GM18508 (cell line): ENCODE data around the gene GPR37.

Source experiments
- ATAC-seq: cut with Tn5 transposase; IDR thresholded peaks from one replicate; pipeline ENCODE4 v1.9.1; 2021; ENCODE audit warnings: moderate number of reproducible peaks; ENCODE audit not compliant: insufficient read depth, unreplicated experiment

The GPR37 gene, protein sequence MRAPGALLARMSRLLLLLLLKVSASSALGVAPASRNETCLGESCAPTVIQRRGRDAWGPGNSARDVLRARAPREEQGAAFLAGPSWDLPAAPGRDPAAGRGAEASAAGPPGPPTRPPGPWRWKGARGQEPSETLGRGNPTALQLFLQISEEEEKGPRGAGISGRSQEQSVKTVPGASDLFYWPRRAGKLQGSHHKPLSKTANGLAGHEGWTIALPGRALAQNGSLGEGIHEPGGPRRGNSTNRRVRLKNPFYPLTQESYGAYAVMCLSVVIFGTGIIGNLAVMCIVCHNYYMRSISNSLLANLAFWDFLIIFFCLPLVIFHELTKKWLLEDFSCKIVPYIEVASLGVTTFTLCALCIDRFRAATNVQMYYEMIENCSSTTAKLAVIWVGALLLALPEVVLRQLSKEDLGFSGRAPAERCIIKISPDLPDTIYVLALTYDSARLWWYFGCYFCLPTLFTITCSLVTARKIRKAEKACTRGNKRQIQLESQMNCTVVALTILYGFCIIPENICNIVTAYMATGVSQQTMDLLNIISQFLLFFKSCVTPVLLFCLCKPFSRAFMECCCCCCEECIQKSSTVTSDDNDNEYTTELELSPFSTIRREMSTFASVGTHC

DNA sequence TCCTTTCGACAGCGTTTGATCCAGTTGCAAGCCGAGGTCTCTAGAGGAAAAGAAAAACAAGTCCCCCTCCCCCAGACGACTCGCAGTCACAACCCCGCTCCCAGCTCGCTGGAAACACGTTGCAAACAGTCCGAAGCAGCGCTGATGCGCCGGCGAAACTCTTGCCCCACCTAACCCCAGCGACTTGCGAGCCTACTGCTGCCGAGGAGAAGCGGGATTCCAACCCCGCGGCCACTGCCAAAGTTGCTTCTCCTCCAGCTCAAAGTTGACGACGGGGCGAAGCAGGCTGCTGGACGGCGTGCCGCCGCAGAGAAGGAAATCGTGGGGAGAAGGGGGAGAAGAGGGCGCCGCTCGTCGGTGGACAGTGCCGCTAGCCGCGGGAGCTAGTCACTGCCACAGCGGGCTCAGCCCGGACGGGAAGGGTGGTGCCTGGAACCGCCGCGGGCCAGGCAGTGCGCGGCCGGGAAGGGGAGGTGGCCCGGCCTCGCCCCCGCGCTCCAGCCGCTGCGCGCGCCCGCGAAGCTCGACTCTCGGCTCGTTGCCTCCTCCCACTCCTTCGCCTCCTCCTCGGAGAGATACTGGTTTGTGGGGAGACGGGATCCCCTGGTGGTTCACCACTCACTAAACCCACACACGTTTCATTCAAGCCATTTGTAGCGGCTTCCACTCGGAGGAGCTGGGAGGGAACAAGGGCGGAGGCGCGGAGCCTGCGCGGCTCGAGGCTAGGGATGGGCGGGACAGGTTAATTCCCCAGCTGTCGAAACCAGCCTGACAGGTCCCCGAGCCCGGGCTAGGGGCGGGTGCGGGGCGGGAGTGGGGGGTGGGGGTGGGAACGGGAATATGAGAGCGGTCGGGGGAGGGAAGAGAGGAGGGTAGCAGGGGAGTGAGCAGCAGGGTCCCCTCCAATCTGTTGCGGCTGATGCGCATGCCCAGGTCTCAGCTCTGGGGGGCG is at the start of gene GPR37:
Gene GPR37 (minus strand): TSS at position 392 of the 952 bp plus-strand sequence. CDS start 816 bp downstream, outside the sequence.
- ATAC-seq = peak; percentile 43

DNA sequence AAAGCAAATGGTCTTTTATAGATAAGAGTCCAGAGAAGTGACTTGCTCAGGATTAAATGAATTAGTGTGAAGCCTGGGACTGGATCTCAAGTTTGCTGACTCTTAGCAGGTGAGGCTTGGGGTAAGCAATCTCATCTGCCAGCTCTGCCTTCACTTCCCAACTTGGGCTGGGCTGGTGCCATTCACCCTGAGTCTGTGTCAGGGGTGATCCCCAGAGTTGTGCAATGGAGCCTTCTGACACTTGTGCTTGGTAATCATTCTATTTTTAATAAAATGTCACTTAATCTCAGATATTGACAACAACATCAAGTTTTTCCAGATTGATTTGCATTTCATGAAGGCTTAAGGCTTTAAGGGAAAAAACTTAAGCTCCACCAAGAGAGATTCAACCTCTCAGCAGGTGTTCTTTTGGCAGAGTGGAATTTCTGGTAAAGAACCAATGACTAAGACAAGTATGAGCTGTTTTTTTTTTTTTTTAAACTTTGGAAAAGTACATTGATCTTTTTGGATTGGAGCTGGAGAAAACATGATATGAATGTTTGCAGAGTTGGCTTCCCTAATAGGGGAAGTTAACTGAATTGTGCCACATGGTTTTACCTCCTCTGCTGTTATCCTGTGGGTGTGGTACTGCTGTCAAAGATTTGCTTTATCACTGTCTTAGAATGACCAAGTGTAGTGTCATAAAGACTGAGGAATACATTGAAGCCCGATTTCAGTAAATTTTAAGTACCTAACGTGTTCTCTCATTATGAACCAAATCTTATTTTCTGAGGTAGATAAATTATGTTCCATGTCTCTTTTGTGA is 48.6 kb upstream of the GPR37 start:
- no peak for ATAC-seq

GRCh38 chr7:124812764-124813163 is 47.2 kb upstream of the GPR37 start:
- no peak for ATAC-seq

GRCh38 chr7:124811341-124811740 is 45.7 kb upstream of the GPR37 start:
- ATAC-seq = no peak

DNA sequence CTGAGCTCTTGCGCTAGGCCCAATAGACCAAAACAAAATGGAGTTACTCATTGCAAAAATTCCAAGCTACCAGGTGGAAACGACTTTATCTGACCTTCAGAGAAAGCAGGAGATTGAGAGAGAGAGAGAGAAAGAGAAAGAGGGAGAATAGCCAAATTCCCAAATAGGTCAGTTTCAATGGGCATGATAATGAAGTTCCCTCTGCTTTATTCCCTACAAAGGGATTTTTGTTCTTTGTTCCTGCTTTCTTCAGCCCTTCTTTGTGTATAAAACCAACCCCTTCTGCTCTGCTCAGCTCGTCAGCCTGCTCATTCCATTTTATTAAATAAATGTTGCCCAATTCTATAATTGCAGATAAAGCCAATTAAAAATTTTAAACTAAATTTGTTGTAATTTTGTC is 45.0 kb upstream of the GPR37 start:
- ATAC-seq = no peak

- ATAC-seq = no peak
Observed at GRCh38 chr7:124808206-124808605, 42.6 kb upstream of the GPR37 start.

GRCh38 chr7:124801330-124801895 is 35.8 kb upstream of the GPR37 start:
- no peak for ATAC-seq

DNA sequence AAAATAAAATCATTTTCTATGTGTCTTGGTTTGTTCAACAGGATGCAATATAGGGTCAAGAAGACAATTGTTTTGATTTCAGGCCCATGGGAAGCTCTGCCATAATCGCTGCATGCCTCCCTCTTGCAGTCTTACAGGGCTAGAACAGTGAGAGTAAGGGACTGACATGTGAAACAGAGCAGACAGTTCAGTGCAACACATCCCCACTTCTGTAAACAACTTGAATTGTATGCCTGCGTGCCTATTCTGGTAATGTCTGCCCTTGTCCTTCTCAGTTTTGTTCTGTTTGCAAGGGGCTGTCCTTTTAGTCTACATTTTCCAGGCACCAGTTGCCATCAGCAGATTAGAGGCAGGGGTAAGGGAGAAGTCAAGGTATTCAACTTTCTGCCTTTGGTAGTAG is 34.8 kb upstream of the GPR37 start:
- no peak for ATAC-seq

GRCh38 chr7:124799448-124799847 is 33.9 kb upstream of the GPR37 start:
- ATAC-seq = no peak

GRCh38 chr7:124796771-124797170 is 31.2 kb upstream of the GPR37 start:
- no peak for ATAC-seq

- ATAC-seq = no peak
Observed at GRCh38 chr7:124792696-124793095, 27.1 kb upstream of the GPR37 start.

GRCh38 chr7:124792002-124792401 is 26.4 kb upstream of the GPR37 start:
- no peak for ATAC-seq

DNA sequence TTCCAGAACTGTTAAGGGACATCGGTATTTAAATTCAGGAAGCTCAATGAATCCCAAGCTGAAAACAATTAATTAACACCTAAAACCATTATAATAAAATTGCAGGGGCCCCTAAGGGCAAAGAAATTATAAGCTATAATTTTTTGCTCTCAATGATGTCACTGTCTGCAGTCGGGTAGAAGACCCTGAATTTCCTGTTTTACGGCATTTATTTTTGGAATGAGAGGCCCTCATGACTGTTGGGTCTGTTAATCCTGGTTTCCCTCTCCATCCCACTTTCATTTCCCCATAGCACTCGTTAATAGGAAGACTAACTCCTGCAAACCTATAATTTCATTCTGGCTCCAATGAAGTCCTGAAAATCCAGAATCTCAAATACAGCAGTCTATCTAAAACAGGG is 25.8 kb upstream of the GPR37 start:
- no peak for ATAC-seq

DNA sequence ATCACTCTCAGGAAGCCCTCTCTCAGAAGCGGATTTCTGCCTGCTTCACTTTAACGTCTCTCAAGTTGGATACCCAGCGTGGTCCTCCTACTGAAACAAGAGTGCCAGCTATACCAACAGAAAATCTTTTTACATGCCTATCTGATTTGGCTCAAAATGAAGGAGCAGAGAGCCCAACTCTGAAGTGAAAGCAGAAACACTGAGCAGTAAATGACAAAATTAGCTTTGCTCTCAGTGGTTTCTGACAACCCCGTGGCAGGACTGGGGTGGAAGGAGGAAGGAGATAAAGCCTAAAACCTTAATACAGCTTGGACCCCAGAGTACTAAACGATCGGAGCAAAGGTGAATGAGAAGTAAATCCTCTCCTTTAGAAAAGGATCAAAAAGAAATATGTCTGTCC is 25.1 kb upstream of the GPR37 start:
- ATAC-seq = no peak

GRCh38 chr7:124785994-124786393 is 20.4 kb upstream of the GPR37 start:
- ATAC-seq = no peak

GRCh38 chr7:124784879-124785818 is 19.6 kb upstream of the GPR37 start:
- peak; percentile 89 for ATAC-seq

- no peak for ATAC-seq
Observed at GRCh38 chr7:124783271-124783670, 17.7 kb upstream of the GPR37 start.

- no peak for ATAC-seq
Observed at GRCh38 chr7:124781907-124782734, 16.5 kb upstream of the GPR37 start.
